Astrocyte (in vitro differentiated cells and primary cell): ENCODE results near the gene MTHFSD.

Source experiments
- EZH2 ChIP-seq: IDR thresholded peaks from 2 replicates; pipeline ENCODE4 v1.6.1; 2012; ENCODE audit warnings: mild to moderate bottlenecking, low read length, inconsistent platforms; ENCODE audit not compliant: insufficient read depth
- TF ChIP-seq, protein P1 (sequence below): IDR thresholded peaks from 2 replicates; pipeline ENCODE4 v1.5.1; 2011; ENCODE audit warnings: low read depth, mild to moderate bottlenecking, inconsistent platforms, low read length, moderate library complexity; ENCODE audit not compliant: insufficient read depth

DNA sequence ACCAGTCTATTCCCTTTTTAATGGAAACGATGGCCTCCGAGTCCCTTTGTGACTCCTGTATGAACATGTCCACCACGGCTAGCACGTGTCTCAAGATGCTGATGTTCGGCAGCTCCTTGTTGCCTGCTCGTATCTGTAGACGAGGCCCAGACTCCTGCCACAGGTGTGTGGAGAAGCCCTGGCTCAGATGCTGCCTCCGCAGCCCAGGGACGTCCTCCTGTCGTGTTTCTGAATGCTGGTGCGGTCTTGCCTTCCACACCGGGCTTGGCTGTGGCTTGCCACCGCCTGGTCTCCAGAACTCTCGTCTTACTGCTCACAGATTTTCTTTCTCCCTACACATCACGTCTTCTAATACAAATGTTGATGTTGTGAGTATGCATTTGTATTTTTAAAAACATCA, 27.7 kb downstream of the MTHFSD start:
- TF ChIP-seq, protein P1, sequence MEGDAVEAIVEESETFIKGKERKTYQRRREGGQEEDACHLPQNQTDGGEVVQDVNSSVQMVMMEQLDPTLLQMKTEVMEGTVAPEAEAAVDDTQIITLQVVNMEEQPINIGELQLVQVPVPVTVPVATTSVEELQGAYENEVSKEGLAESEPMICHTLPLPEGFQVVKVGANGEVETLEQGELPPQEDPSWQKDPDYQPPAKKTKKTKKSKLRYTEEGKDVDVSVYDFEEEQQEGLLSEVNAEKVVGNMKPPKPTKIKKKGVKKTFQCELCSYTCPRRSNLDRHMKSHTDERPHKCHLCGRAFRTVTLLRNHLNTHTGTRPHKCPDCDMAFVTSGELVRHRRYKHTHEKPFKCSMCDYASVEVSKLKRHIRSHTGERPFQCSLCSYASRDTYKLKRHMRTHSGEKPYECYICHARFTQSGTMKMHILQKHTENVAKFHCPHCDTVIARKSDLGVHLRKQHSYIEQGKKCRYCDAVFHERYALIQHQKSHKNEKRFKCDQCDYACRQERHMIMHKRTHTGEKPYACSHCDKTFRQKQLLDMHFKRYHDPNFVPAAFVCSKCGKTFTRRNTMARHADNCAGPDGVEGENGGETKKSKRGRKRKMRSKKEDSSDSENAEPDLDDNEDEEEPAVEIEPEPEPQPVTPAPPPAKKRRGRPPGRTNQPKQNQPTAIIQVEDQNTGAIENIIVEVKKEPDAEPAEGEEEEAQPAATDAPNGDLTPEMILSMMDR = no peak
- no peak for TF ChIP-seq EZH2
